HCT116 (cell line): ENCODE data around the gene SNRPA1. TPM values are rescaled to one million over a fixed set of nuclear protein-coding genes. Genes with fewer than 3 reads are reported as not detected.

Experiments
- ATAC-seq: fragments of 200-7000 bp; cut with Tn5 transposase; 2 replicates; pipeline ENCODE4 v1.9.1; 2020; ENCODE audit warnings: mild to moderate bottlenecking, moderate library complexity
- BruUV-seq: library from RNA; stranded (reverse); fragments of 400-500 nt; replicated peaks from 2 replicates; lab custom pipeline; 2021; lab: Mats Ljungman, UMichigan
- CTCF ChIA-PET: fragments of 300-600 bp; sonication (Branson Sonifier 250); formaldehyde crosslinking; loops from one replicate; lab custom pipeline; 2021; ENCODE audit warnings: antibody characterized with exemption; lab: Charles Lee
- POLR2A ChIA-PET: fragments of 300-600, 350-600 bp; sonication (Branson Sonifier 250); formaldehyde crosslinking; loops from one replicate; lab custom pipeline; 2021; ENCODE audit warnings: antibody characterized with exemption; lab: Charles Lee
- RAD21 ChIA-PET, 2 experiments: fragments of 300-600 bp; sonication (Branson Sonifier 250); formaldehyde crosslinking; loops; one replicate each; lab custom pipeline; 2023; ENCODE audit warnings: low total read pairs in 2 of 2; ENCODE audit not compliant: uncharacterized antibody in 2 of 2, unreplicated experiment in 2 of 2, low non-redundant PET in 1 of 2; lab: Charles Lee
- DNase-seq: peaks from one replicate; pipeline ENCODE4 v3.0.0-alpha.2; 2010; ENCODE audit warnings: low read depth, low spot score
- H2AFZ ChIP-seq: fragments of 200-600 bp; shearing (Covaris generic), sonication (generic); 2 replicates; pipeline ENCODE4 v1.6.1; 2017; ENCODE audit warnings: low read depth, mixed run types, mixed read lengths, antibody characterized with exemption, low read length; ENCODE audit not compliant: poor library complexity, severe bottlenecking
- H3K27ac ChIP-seq: 2 replicates; pipeline ENCODE4 v1.5.1; 2012; ENCODE audit warnings: low read depth, low read length
- H3K27me3 ChIP-seq: fragments of 200-600 bp; sonication (generic); 2 replicates; pipeline ENCODE4 v1.6.1; 2016; ENCODE audit warnings: mixed run types, low read length, mixed read lengths; ENCODE audit not compliant: insufficient read depth
- H3K36me3 ChIP-seq, 2 experiments: fragments of 200-500 bp in 1 of 2; fragments of 200-600 bp in 1 of 2; sonication (Bioruptor generic) in 1 of 2; sonication (generic) in 1 of 2; 2 replicates each; pipeline versions ENCODE4 v1.5.1 to v1.6.1; 2014 to 2016; ENCODE audit warnings: low read length in 2 of 2, inconsistent platforms in 1 of 2, mixed read lengths in 1 of 2, mixed run types in 1 of 2; ENCODE audit not compliant: insufficient read depth in 2 of 2, control insufficient read depth in 1 of 2
- H3K4me1 ChIP-seq, 2 experiments: fragments of 200-600 bp in 1 of 2; sonication (generic) in 1 of 2; 2 replicates each; pipeline versions ENCODE4 v1.5.1 to v1.6.1; 2012 to 2017; ENCODE audit warnings: low read length in 2 of 2, inconsistent platforms in 1 of 2, mild to moderate bottlenecking in 1 of 2, mixed read lengths in 1 of 2, mixed run types in 1 of 2, moderate library complexity in 1 of 2; ENCODE audit not compliant: insufficient read depth in 2 of 2, control insufficient read depth in 1 of 2
- H3K4me2 ChIP-seq: fragments of 200-600 bp; sonication (generic); 2 replicates; pipeline ENCODE4 v1.6.1; 2017; ENCODE audit warnings: mixed run types, low read length, mixed read lengths
- H3K4me3 ChIP-seq, 2 experiments: fragments of 200-600 bp in 1 of 2; sonication (generic) in 1 of 2; replicated peaks in 1 of 2; 2 replicates each; pipeline ENCODE4 v1.5.1; 2011 to 2016; ENCODE audit warnings: low read length in 2 of 2, control low read depth in 1 of 2, low read depth in 1 of 2, mild to moderate bottlenecking in 1 of 2, mixed read lengths in 1 of 2, mixed run types in 1 of 2
- H3K79me2 ChIP-seq: fragments of 200-600 bp; sonication (generic); 2 replicates; pipeline ENCODE4 v1.6.1; 2017; ENCODE audit warnings: mild to moderate bottlenecking, mixed run types, low read length, moderate library complexity, mixed read lengths; ENCODE audit not compliant: insufficient read depth
- H3K9ac ChIP-seq: fragments of 200-600 bp; sonication (generic); 2 replicates; pipeline ENCODE4 v1.6.1; 2016; ENCODE audit warnings: low read length, mixed read lengths
- H3K9me2 ChIP-seq: fragments of 200-600 bp; sonication (generic), shearing (Covaris generic); 2 replicates; pipeline ENCODE4 v1.6.1; 2017; ENCODE audit warnings: mixed run types, mild to moderate bottlenecking, moderate library complexity; ENCODE audit not compliant: insufficient read depth
- H3K9me3 ChIP-seq, 2 experiments: fragments of 200-500 bp in 1 of 2; fragments of 200-600 bp in 1 of 2; sonication (Bioruptor generic) in 1 of 2; sonication (generic) in 1 of 2; 2 replicates each; pipeline ENCODE4 v1.6.1; 2014 to 2017; ENCODE audit warnings: low read length in 2 of 2, mixed read lengths in 2 of 2, inconsistent platforms in 1 of 2, low read depth in 1 of 2, mild to moderate bottlenecking in 1 of 2, mixed run types in 1 of 2, moderate library complexity in 1 of 2; ENCODE audit not compliant: control insufficient read depth in 1 of 2, insufficient read depth in 1 of 2
- H4K20me1 ChIP-seq: fragments of 200-600 bp; sonication (generic), shearing (Covaris generic); 2 replicates; pipeline ENCODE4 v1.6.1; 2017; ENCODE audit warnings: mixed run types, mild to moderate bottlenecking, moderate library complexity; ENCODE audit not compliant: insufficient read depth
- CTCF ChIP-seq, 3 experiments: fragments of 200-600 bp in 1 of 3; sonication (generic) in 1 of 3; IDR thresholded peaks in 2 of 3; conservative IDR thresholded peaks in 1 of 3; 2 replicates each; pipeline ENCODE4 v1.5.1; 2012 to 2017; ENCODE audit warnings: low read depth in 2 of 3, low read length in 2 of 3, antibody characterized with exemption in 1 of 3, borderline replicate concordance in 1 of 3, control low read depth in 1 of 3, mild to moderate bottlenecking in 1 of 3, mixed read lengths in 1 of 3, mixed run types in 1 of 3, moderate library complexity in 1 of 3; ENCODE audit not compliant: insufficient read depth in 1 of 3
- EGR1 ChIP-seq: IDR thresholded peaks from 2 replicates; pipeline ENCODE4 v1.6.1; 2012; ENCODE audit warnings: low read depth
- ELF1 ChIP-seq: IDR thresholded peaks from 2 replicates; pipeline ENCODE4 v1.6.1; 2012; ENCODE audit warnings: low read depth, borderline replicate concordance
- FOSL1 ChIP-seq: IDR thresholded peaks from 2 replicates; pipeline ENCODE4 v1.6.1; 2012; ENCODE audit warnings: low read depth
- POLR2A ChIP-seq: IDR thresholded peaks from 2 replicates; pipeline ENCODE4 v1.7.0; 2011; ENCODE audit warnings: borderline replicate concordance; ENCODE audit not compliant: insufficient read depth, insufficient read length; ENCODE audit errors: extremely low read depth
- TCF7L2 ChIP-seq: IDR thresholded peaks from 2 replicates; pipeline ENCODE4 v1.7.0; 2011; ENCODE audit warnings: borderline replicate concordance, inconsistent platforms; ENCODE audit not compliant: insufficient read depth, insufficient read length; ENCODE audit errors: extremely low read depth
- ZFX ChIP-seq: fragments of 450-650 bp; IDR thresholded peaks from 2 replicates; pipeline ENCODE4 v1.6.1; 2017
- intact Hi-C: fragments of 100-400 bp; cut with micrococcal nuclease; formaldehyde crosslinking; loops from 2 replicates; pipeline ENCODE4 v1.10.0; 2022
- total RNA-seq: library from RNA; stranded (reverse); gene quantifications from one replicate; pipeline ENCODE4 v1.2.1, GENCODE V29; 2021; ENCODE audit not compliant: unreplicated experiment
- TF ChIP-seq, protein P1 (sequence below): IDR thresholded peaks from 2 replicates; pipeline ENCODE4 v1.6.1; 2011; ENCODE audit warnings: mild to moderate bottlenecking, low read length, moderate library complexity; ENCODE audit not compliant: insufficient replicate concordance; ENCODE audit errors: extremely low read depth

The SNRPA1 gene
- total RNA-seq, 1 experiment from 2014 or later = 104 TPM

DNA sequence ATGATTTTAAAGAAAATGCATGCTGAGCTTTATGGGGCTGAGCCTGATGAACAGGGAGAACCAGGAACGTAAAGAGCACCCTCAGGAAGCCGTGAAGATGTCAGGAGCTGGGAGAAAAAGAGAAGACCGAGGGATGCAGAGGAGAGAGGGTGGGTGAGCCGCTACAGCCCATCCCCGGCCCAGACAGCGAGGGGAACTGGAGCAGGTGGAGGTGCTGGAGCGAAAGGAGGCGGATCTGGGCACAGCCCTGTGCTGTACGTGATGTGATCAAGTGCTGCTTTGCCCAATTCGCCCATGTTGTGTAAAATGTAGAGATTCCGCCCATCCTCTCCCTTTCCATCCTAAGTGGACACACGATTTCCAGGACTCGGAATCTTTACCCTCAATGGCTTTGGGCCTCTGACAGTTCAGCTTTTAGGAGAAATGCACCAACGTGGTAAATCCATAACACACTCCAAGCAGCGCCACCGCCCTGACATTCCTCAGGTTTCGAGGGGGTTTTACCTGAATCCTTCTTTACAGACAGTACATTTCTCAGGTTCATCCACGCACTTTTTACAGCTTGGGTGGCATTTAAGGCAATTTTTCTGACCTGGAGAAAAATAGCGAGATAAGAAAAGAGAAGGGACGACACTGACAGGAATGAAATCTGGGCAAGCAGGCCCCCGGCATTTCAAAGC, 27.1 kb upstream of the SNRPA1 start:
- Histone ChIP-seq H3K9ac (no peak overlapping the region), H3K9me2 (no peaks in the 10 kb centered on the region), H3K4me3 (no peak overlapping the region), H3K4me2 (no peak overlapping the region), H3K79me2 (no peaks in the 10 kb centered on the region), H3K27ac (no peak overlapping the region), H2AFZ (no peak overlapping the region), H3K4me1 (no peaks in the 10 kb centered on the region), H4K20me1 (no peaks in the 10 kb centered on the region), H3K36me3 (no peaks in the 10 kb centered on the region), H3K27me3 (no peaks in the 10 kb centered on the region), H3K9me3 (no peaks in the 10 kb centered on the region)
- ChIA-PET RAD21 (no interaction called here), CTCF (no interaction called here), POLR2A (no interaction called here)
- ATAC-seq = no peak
- no peak for DNase-seq
- intact Hi-C loops = no loop called here
- no TSS peak for BruUV-seq
- TF ChIP-seq POLR2A (no peak), FOSL1 (no peak), TCF7L2 (no peak), ZFX (no peak)
- TF ChIP-seq, protein P1, sequence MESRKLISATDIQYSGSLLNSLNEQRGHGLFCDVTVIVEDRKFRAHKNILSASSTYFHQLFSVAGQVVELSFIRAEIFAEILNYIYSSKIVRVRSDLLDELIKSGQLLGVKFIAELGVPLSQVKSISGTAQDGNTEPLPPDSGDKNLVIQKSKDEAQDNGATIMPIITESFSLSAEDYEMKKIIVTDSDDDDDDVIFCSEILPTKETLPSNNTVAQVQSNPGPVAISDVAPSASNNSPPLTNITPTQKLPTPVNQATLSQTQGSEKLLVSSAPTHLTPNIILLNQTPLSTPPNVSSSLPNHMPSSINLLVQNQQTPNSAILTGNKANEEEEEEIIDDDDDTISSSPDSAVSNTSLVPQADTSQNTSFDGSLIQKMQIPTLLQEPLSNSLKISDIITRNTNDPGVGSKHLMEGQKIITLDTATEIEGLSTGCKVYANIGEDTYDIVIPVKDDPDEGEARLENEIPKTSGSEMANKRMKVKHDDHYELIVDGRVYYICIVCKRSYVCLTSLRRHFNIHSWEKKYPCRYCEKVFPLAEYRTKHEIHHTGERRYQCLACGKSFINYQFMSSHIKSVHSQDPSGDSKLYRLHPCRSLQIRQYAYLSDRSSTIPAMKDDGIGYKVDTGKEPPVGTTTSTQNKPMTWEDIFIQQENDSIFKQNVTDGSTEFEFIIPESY = no peak

DNA sequence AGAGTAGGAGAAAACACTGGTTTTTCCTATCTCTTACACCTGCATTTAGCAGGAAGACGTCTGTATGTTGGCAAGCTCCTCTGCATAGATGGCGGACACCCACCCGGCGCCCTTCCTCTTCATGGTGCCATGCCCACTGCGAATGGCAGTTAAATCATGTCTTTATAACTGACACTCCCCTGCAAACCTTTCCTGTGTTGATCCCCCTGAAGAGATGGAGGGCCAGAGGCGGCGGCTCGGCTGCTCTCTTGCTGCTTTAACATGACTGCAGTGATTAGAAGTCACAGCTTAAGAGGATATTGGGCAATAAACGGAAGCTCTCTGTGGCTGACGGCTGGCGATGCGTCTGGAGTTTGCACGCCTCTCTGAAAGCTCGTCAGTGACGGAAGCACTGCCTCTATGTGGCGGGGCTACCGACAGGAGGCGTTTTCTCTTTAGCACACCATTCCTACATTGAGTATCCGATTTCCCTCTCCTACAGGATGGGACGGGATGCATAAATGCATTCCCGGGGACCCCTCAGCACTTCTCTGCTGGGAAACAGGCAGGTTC, 25.5 kb upstream of the SNRPA1 start:
- Histone ChIP-seq H3K4me2 (no peak overlapping the region), H3K9ac (no peak overlapping the region), H3K27ac (no peak overlapping the region), H3K4me1 (no peaks in the 10 kb centered on the region), H2AFZ (no peak overlapping the region), H3K4me3 (no peak overlapping the region), H3K79me2 (no peaks in the 10 kb centered on the region), H3K36me3 (no peaks in the 10 kb centered on the region), H4K20me1 (no peaks in the 10 kb centered on the region), H3K9me3 (no peaks in the 10 kb centered on the region), H3K27me3 (no peaks in the 10 kb centered on the region), H3K9me2 (no peaks in the 10 kb centered on the region)
- intact Hi-C loops = no loop called here
- DNase-seq (no peak), ATAC-seq (no peak)
- ChIA-PET CTCF (no interaction called here), POLR2A (no interaction called here), RAD21 (no interaction called here)
- TF ChIP-seq ZFX (no peak), TCF7L2 (no peak), POLR2A (no peak), EGR1 (no peak), ELF1 (no peak), CTCF (IDR thresholded peaks at IDR 0.05 in 2 of 3, conservative IDR thresholded peaks at IDR 0.05 in 1 of 3; ENCODE audit: borderline replicate concordance in 1 of 3, insufficient read depth in 1 of 3, low read depth in 2 of 3, low read length in 2 of 3) (no peak)
- no TSS peak for BruUV-seq
